Measurements from ENCODE around the gene TMEM41A. TPM values are rescaled to one million over a fixed set of nuclear protein-coding genes. Genes with fewer than 3 reads are reported as not detected.

Gene TMEM41A
- total and polyA plus RNA-seq, 8 donors, result 4.6 to 10.6 (median 6.5) TPM

GRCh38 chr3:185442031-185442430 is 56.8 kb downstream of the TMEM41A start:
- peaks cover 0 to 4% (median 0%) of the 10 kb centered on the region in 3 donors for H3K36me3 ChIP-seq
- no peak for ATAC-seq
- H3K27me3 ChIP-seq, result no peaks in the 10 kb centered on the region
- H3K4me1 ChIP-seq, result peaks cover 0 to 4% (median 0%) of the 10 kb centered on the region in 3 donors
- DNase-seq, result no peak
- intact Hi-C loops (cut with DNase I), result no loop called here
- 95 to 97% methylated on average over 6 of the region's 6 CpGs for WGBS, 2 donors
- H3K4me3 ChIP-seq, result no peak overlapping the region
- no peak overlapping the region for H3K27ac ChIP-seq
- no peak for FAIRE-seq
- TF ChIP-seq, protein P1, sequence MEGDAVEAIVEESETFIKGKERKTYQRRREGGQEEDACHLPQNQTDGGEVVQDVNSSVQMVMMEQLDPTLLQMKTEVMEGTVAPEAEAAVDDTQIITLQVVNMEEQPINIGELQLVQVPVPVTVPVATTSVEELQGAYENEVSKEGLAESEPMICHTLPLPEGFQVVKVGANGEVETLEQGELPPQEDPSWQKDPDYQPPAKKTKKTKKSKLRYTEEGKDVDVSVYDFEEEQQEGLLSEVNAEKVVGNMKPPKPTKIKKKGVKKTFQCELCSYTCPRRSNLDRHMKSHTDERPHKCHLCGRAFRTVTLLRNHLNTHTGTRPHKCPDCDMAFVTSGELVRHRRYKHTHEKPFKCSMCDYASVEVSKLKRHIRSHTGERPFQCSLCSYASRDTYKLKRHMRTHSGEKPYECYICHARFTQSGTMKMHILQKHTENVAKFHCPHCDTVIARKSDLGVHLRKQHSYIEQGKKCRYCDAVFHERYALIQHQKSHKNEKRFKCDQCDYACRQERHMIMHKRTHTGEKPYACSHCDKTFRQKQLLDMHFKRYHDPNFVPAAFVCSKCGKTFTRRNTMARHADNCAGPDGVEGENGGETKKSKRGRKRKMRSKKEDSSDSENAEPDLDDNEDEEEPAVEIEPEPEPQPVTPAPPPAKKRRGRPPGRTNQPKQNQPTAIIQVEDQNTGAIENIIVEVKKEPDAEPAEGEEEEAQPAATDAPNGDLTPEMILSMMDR (IDR thresholded peaks at IDR 0.05), result no peak
- H3K9me3 ChIP-seq, result no peaks in the 10 kb centered on the region

GRCh38 chr3:185439745-185440466 is 58.9 kb downstream of the TMEM41A start:
- FAIRE-seq (no peak), DNase-seq (no peak), ATAC-seq (no peak)
- 88 to 89% methylated on average over 7 of the region's 7 CpGs for WGBS, 2 donors
- intact Hi-C loops (cut with DNase I), result no loop called here
- Histone ChIP-seq H3K27ac (no peak overlapping the region), H3K36me3 (peaks cover 0 to 4% (median 0%) of the 10 kb centered on the region in 3 donors), H3K9me3 (no peaks in the 10 kb centered on the region), H3K4me1 (peaks cover 0 to 4% (median 0%) of the 10 kb centered on the region in 3 donors), H3K27me3 (no peaks in the 10 kb centered on the region), H3K4me3 (no peak overlapping the region)
- TF ChIP-seq, protein P1 (IDR thresholded peaks at IDR 0.05), result no peak

Other genes with a start within 250 kb of the TMEM41A start
- 10 to 100 TPM in 1 of 6 donors, 1 to 10 TPM in 5; 6.1 to 10.4 (median 7.3) TPM for gene EHHADH, start 245.0 kb downstream of the TMEM41A start, total RNA-seq
- 1 to 10 TPM; 2.6 to 3.6 TPM for gene EHHADH, start 245.0 kb downstream of the TMEM41A start, polyA plus RNA-seq
- gene MAP3K13, start 135.9 kb downstream of the TMEM41A start, total RNA-seq, result 10 to 100 TPM; 17.5 to 43.1 (median 24.0) TPM
- gene MAP3K13, start 135.9 kb downstream of the TMEM41A start, polyA plus RNA-seq, result 10 to 100 TPM; 17.2 to 22.8 TPM
- gene LIPH, start 53.6 kb upstream of the TMEM41A start, total RNA-seq, result 10 to 100 TPM in 1 of 6 donors, 1 to 10 TPM in 5; 3.7 to 13.9 (median 5.9) TPM
- 1 to 10 TPM; 4.0 to 4.6 TPM for gene LIPH, start 53.6 kb upstream of the TMEM41A start, polyA plus RNA-seq
- gene SENP2, start 87.3 kb upstream of the TMEM41A start, total RNA-seq, result 10 to 100 TPM; 13.4 to 20.7 (median 15.5) TPM
- gene SENP2, start 87.3 kb upstream of the TMEM41A start, polyA plus RNA-seq, result 1 to 10 TPM; 5.7 to 7.1 TPM

Data from pancreas (tissue), 10 donors.